Stomach (tissue), 9 donors: ENCODE results near the gene SETD9. TPM values are rescaled to one million over a fixed set of nuclear protein-coding genes. Genes with fewer than 3 reads are reported as not detected.
A peak's percentile ranks its signal among the peaks of the same experiment; 100 is the strongest.

Experiments
- DNase-seq, 2 donors: peaks; one replicate each; pipeline versions ENCODE4 v3.0.0 to v3.0.0-alpha.2; 2013 to 2019
- H3K27ac ChIP-seq, 5 donors: fragments of 200-600 bp in 4 of 5; sonication (generic) in 4 of 5; one replicate each; pipeline ENCODE4 v1.5.1; 2013 to 2019; ENCODE audit warnings: mild to moderate bottlenecking in 1 of 5, moderate library complexity in 1 of 5
- H3K27me3 ChIP-seq, 3 donors: fragments of 200-600 bp; sonication (generic); one replicate each; pipeline ENCODE4 v1.5.1; 2017 to 2019; ENCODE audit warnings: mixed run types in 1 of 3
- H3K36me3 ChIP-seq, 4 donors: fragments of 200-600 bp; sonication (generic); 1 replicate in 3 of 4; 2 replicates in 1 of 4; pipeline ENCODE4 v1.5.1; 2016 to 2019
- H3K4me1 ChIP-seq, 4 donors: fragments of 200-600 bp; sonication (generic); one replicate each; pipeline ENCODE4 v1.5.1; 2016 to 2019
- H3K4me3 ChIP-seq, 4 donors: fragments of 200-600 bp; sonication (generic) in 3 of 4; one replicate each; pipeline ENCODE4 v1.5.1; 2016 to 2019; ENCODE audit warnings: mild to moderate bottlenecking in 1 of 4
- H3K9me3 ChIP-seq, 4 donors: fragments of 200-600 bp; sonication (generic); one replicate each; pipeline ENCODE4 v1.5.1; 2016 to 2019
- EP300 ChIP-seq: sonication (generic); formaldehyde crosslinking; IDR thresholded peaks from one replicate; pipeline ENCODE4 v1.6.1; 2017; ENCODE audit warnings: antibody characterized with exemption
- POLR2A ChIP-seq, 4 donors: fragments of 450-650 bp; IDR thresholded peaks; one replicate each; pipeline ENCODE4 v1.6.1; 2016; ENCODE audit warnings: antibody characterized with exemption in 4 of 4, control low read depth in 2 of 4, mild to moderate bottlenecking in 1 of 4, moderate library complexity in 1 of 4
- POLR2AphosphoS5 ChIP-seq, 3 donors: sonication (generic); formaldehyde crosslinking; IDR thresholded peaks; one replicate each; pipeline ENCODE4 v1.6.1; 2016; ENCODE audit warnings: antibody characterized with exemption in 3 of 3
- WGBS, 5 donors: extraction: QIAGEN DNeasy Blood & Tissue Kit in 3 of 5; methylation state at CpG; one replicate each; pipeline versions ENCODE4 v1.1.5 to v1.1.7; 2013 to 2018; 5-methylcytosine and 5-hydroxymethylcytosine counted together
- intact Hi-C: fragments of 100-400 bp; cut with DNase I; formaldehyde crosslinking; loops from one replicate; pipeline ENCODE4 v1.15.1; 2023; ENCODE audit warnings: low total_unique reads
- polyA plus RNA-seq, 3 donors: library from polyadenylated mRNA; stranded (reverse); fragments of 200-250 nt; gene quantifications; one replicate each; pipeline ENCODE4 v1.2.3, GENCODE V29; 2013
- total RNA-seq, 5 donors: library from RNA; depleted of rRNA; stranded (reverse); fragments of >200 nt; gene quantifications; one replicate each; pipeline versions ENCODE4 v1.1.0 to v1.2.3, GENCODE V29; 2014 to 2016
- TF ChIP-seq, protein P1 (sequence below), 7 experiments: fragments of 450-650 bp in 4 of 7; fragments of 200-600 bp in 3 of 7; sonication (generic) in 3 of 7; IDR thresholded peaks; one replicate each; pipeline ENCODE4 v1.5.1; 2016 to 2019; ENCODE audit warnings: antibody characterized with exemption in 7 of 7, control low read depth in 2 of 7, mild to moderate bottlenecking in 1 of 7
- donor health status: healthy with polysubstance abuse.
- donor health status: Bipolar disorder and iron deficiency.
- donor health status: healthy.

Gene SETD9
- total and polyA plus RNA-seq, 8 donors: 1.0 to 46.7 (median 9.4) TPM; not detected in 1

DNA sequence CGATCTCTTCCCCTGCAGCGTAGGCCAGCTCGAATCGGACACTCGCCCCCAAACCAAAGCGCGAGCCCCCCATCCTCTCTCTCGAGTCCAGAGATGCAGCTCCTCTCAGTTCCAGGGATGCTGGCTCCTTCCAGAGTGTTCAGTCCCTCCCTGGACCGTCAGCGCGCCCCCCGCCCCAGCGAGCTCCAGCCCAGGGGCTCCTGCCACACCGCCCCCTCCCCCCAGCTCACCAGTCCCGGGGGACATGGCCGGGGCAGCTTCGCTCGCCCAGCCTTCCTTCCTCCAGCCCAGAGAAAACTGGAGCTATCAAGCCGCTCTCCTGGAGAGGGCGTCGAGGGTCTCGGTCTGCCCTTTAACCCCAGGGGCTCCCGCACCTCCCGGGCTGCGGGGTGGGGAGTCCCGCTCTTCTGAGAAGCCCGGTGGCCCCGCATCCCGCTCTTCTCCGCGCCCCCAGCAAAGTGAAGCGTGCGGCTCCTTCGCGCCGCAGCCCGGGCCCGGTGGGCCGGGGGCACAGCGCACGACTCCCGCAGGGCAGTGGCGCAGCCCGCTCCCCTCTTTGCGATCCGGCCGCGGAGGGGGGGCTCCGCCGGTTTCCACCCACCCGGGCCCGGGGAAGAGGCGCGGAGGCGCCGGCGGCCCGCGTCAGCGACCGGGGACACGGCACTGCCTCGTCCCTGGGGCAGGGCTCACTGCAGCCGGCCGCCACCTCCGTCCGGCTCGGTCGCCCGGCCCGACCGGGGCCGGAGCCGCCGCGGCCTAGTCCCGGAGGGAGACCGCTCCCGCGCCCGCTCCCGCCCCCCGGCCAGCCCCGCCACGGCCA, 41.9 kb downstream of the SETD9 start:
- peak overlapping the region; percentile 91 to 100 (median 96) for H3K4me3 ChIP-seq
- TF ChIP-seq, protein P1, sequence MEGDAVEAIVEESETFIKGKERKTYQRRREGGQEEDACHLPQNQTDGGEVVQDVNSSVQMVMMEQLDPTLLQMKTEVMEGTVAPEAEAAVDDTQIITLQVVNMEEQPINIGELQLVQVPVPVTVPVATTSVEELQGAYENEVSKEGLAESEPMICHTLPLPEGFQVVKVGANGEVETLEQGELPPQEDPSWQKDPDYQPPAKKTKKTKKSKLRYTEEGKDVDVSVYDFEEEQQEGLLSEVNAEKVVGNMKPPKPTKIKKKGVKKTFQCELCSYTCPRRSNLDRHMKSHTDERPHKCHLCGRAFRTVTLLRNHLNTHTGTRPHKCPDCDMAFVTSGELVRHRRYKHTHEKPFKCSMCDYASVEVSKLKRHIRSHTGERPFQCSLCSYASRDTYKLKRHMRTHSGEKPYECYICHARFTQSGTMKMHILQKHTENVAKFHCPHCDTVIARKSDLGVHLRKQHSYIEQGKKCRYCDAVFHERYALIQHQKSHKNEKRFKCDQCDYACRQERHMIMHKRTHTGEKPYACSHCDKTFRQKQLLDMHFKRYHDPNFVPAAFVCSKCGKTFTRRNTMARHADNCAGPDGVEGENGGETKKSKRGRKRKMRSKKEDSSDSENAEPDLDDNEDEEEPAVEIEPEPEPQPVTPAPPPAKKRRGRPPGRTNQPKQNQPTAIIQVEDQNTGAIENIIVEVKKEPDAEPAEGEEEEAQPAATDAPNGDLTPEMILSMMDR (IDR thresholded peaks at IDR 0.05): no peak
- TF ChIP-seq POLR2AphosphoS5 (IDR thresholded peaks at IDR 0.05) (no peak), EP300 (no peak), POLR2A (IDR thresholded peaks at IDR 0.05) (no peak)
- WGBS, 5 donors: 0 to 1% (median 1%) methylated on average over 15 to 85 of the region's 85 CpGs
- H3K4me1 ChIP-seq: peaks cover 0 to 35% (median 23%) of the 10 kb centered on the region in 4 donors
- intact Hi-C loops: loop anchor here (10.0 kb wide), 1 partner anchor 47 kb away; the partner anchor contains the start of gene SETD9
- peak overlapping the region; percentile 79 to 95 (median 93) for H3K27ac ChIP-seq
- H3K9me3 ChIP-seq: no peaks in the 10 kb centered on the region
- peaks cover 0 to 9% (median 0%) of the 10 kb centered on the region in 3 donors for H3K27me3 ChIP-seq
- peak in 1 of 2 donors; percentile 77 for DNase-seq
- peaks cover 0 to 18% (median 14%) of the 10 kb centered on the region in 4 donors for H3K36me3 ChIP-seq

DNA sequence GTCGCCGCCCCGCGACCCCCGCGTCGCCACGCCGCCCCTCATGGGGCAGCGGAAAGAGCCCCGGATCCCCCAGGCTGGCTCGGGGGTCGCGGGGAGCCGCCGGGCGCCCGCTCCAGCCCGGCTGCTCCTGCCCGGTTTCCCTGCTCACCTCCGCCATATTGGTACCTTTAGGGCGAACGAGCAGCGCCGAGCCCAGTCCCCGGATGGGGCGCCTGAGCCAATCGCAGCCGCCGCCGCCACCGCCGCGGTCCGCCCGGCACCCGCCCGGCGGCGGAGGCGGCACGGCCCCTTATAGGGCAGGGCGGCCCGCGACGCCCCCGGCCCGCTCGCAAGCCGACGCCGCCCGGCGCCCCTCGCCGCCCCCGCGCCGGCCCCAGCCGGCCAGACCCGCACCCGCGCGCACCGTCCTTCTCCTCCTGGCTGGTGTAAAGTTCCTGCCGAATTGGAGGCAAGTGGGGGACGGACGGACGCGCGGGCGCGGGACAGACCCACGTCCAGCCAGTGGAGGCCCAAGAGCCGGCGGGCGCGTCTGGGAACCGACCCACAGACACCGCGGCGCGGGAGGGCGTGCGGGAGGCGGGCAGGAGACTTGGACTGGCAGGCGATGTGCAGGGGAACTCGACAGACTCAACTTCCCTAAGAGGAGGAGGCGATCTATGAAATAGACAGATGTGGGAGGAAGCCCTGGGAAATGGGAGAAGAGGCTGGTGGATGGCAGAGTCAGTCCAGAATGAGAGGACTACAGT, 42.7 kb downstream of the SETD9 start, which contains the start of gene MIER3:
Gene MIER3, minus strand, starts transcription at position 178 of the 746 bp plus-strand sequence. Its CDS starts 21 bp downstream, at position 157.
- Histone ChIP-seq H3K27me3 (peaks cover 0 to 9% (median 0%) of the 10 kb centered on the region in 3 donors), H3K9me3 (no peaks in the 10 kb centered on the region), H3K36me3 (peaks cover 0 to 12% (median 9%) of the 10 kb centered on the region in 4 donors), H3K4me3 (peak within 1 kb of the TSS; percentile 91 to 100 (median 96)), H3K4me1 (peaks cover 0 to 35% (median 23%) of the 10 kb centered on the region in 4 donors), H3K27ac (peak within 1 kb of the TSS; percentile 79 to 95 (median 93))
- TF ChIP-seq, protein P1 (IDR thresholded peaks at IDR 0.05): no peak
- TF ChIP-seq POLR2A (IDR thresholded peaks at IDR 0.05): no peak
- peak in 1 of 3 donors; percentile 13 for TF ChIP-seq POLR2AphosphoS5 (IDR thresholded peaks at IDR 0.05)
- TF ChIP-seq EP300: no peak
- WGBS, 5 donors: 0 to 1% (median 1%) methylated on average over 24 to 89 of the region's 89 CpGs
- peak; percentile 81 to 94 for DNase-seq
- intact Hi-C loops: loop anchor here (10.0 kb wide), 1 partner anchor 47 kb away; the partner anchor contains the start of gene SETD9

DNA sequence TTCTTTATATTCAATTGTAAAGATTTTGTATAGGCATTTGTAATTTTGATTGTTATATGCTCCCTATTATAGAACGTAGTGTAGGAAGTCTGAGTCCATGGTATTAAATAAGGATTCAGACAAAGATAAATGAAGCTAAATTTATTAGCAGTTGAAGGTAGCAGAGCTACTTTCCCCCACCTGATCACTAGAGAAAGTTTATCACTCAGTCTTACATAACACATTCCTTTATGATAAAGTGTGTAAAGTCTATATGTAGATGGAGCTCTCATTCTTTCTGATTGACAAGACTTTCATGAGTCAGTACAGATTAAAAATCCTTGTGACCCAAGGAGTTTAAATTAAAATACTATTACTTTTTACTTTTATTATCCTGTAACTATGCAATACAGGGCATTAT, 44.9 kb downstream of the SETD9 start:
- Histone ChIP-seq H3K36me3 (no peaks in the 10 kb centered on the region), H3K4me1 (peaks cover 0 to 26% (median 21%) of the 10 kb centered on the region in 4 donors), H3K27ac (no peak overlapping the region), H3K4me3 (no peak overlapping the region), H3K27me3 (peaks cover 0 to 9% (median 0%) of the 10 kb centered on the region in 3 donors), H3K9me3 (no peaks in the 10 kb centered on the region)
- intact Hi-C loops: loop anchor here (10.0 kb wide), 1 partner anchor 49 kb away; the partner anchor contains the start of gene SETD9
- no peak for DNase-seq
- WGBS, 5 donors: 77 to 100% (median 87%) methylated on average over 1 of the region's 1 CpG
- TF ChIP-seq POLR2A (IDR thresholded peaks at IDR 0.05): no peak
- TF ChIP-seq, protein P1 (IDR thresholded peaks at IDR 0.05): no peak
- TF ChIP-seq EP300: no peak
- TF ChIP-seq POLR2AphosphoS5 (IDR thresholded peaks at IDR 0.05): no peak

DNA sequence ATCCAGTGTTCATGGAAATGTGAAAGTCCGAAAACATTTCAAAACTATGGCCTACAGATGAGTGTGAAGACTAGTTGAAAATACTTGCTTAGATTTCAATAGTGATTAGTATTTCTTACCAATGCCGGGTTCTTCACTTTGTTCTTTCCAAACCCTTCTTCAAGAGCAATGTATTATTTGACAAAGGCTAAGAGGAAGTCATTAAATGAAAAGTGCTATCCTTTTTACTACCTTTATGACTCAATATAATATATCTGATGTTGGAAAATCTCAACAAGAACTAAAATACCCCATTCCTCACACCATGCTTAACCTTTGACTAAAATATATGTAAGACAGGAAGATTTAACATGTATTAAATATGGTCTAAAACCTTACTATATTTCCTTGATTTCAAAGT, 49.2 kb downstream of the SETD9 start:
- Histone ChIP-seq H3K4me3 (no peak overlapping the region), H3K4me1 (no peaks in the 10 kb centered on the region), H3K27ac (no peak overlapping the region), H3K27me3 (peaks cover 0 to 32% (median 0%) of the 10 kb centered on the region in 3 donors), H3K36me3 (no peaks in the 10 kb centered on the region), H3K9me3 (no peaks in the 10 kb centered on the region)
- 83 to 92% (median 87%) methylated on average over 2 of the region's 2 CpGs for WGBS, 5 donors
- TF ChIP-seq, protein P1 (IDR thresholded peaks at IDR 0.05): no peak
- DNase-seq: no peak
- intact Hi-C loops: loop anchor here (10.0 kb wide), 1 partner anchor 54 kb away; the partner anchor contains the start of gene SETD9
